Measurements from ENCODE around the gene GALNT6. TPM values are rescaled to one million over a fixed set of nuclear protein-coding genes. Genes with fewer than 3 reads are reported as not detected.

Gene GALNT6
- total RNA-seq, 4 donors from 2014 or later, result 1.3 to 16.4 (median 4.7) TPM

GRCh38 chr12:51361161-51362016, 29.8 kb downstream of the GALNT6 start:
- intact Hi-C loops (cut with DNase I; ENCODE audit: low total_unique reads), result no loop called here
- TF ChIP-seq CTCF (IDR thresholded peaks at IDR 0.05), result no peak
- no peak for TF ChIP-seq POLR2A (IDR thresholded peaks at IDR 0.05)
- 93 to 95% methylated on average over 8 of the region's 8 CpGs for WGBS, 2 donors
- H3K4me3 ChIP-seq (ENCODE audit: low read depth, poor library complexity, severe bottlenecking), result no peak overlapping the region
- no peak for DNase-seq (ENCODE audit: low spot score in 2 of 2)

GRCh38 chr12:51360315-51360714, 30.9 kb downstream of the GALNT6 start:
- DNase-seq (ENCODE audit: low spot score in 2 of 2), result no peak
- TF ChIP-seq CTCF (IDR thresholded peaks at IDR 0.05), result no peak
- TF ChIP-seq POLR2A (IDR thresholded peaks at IDR 0.05), result no peak
- intact Hi-C loops (cut with DNase I; ENCODE audit: low total_unique reads), result no loop called here
- 91 to 97% methylated on average over 2 of the region's 2 CpGs for WGBS, 2 donors
- H3K4me3 ChIP-seq (ENCODE audit: low read depth, poor library complexity, severe bottlenecking), result no peak overlapping the region

- intact Hi-C loops (cut with DNase I; ENCODE audit: low total_unique reads), result no loop called here
- TF ChIP-seq POLR2A (IDR thresholded peaks at IDR 0.05) (no peak), CTCF (IDR thresholded peaks at IDR 0.05) (no peak)
- no peak for DNase-seq (ENCODE audit: low spot score in 2 of 2)
- no peak overlapping the region for H3K4me3 ChIP-seq (ENCODE audit: low read depth, poor library complexity, severe bottlenecking)
- 75 to 84% methylated on average over 4 of the region's 4 CpGs for WGBS, 2 donors
Observed at GRCh38 chr12:51359851-51360250, 31.4 kb downstream of the GALNT6 start.

GRCh38 chr12:51358496-51358895, 32.7 kb downstream of the GALNT6 start:
- no peak overlapping the region for H3K4me3 ChIP-seq (ENCODE audit: low read depth, poor library complexity, severe bottlenecking)
- TF ChIP-seq CTCF (IDR thresholded peaks at IDR 0.05) (no peak), POLR2A (IDR thresholded peaks at IDR 0.05) (no peak)
- intact Hi-C loops (cut with DNase I; ENCODE audit: low total_unique reads), result no loop called here
- 95 to 96% methylated on average over 8 of the region's 8 CpGs for WGBS, 2 donors
- DNase-seq (ENCODE audit: low spot score in 2 of 2), result no peak

- no peak for TF ChIP-seq CTCF (IDR thresholded peaks at IDR 0.05)
- TF ChIP-seq POLR2A (IDR thresholded peaks at IDR 0.05), result no peak
- intact Hi-C loops (cut with DNase I; ENCODE audit: low total_unique reads), result no loop called here
- no peak for DNase-seq (ENCODE audit: low spot score in 2 of 2)
- H3K4me3 ChIP-seq (ENCODE audit: low read depth, poor library complexity, severe bottlenecking), result no peak overlapping the region
- WGBS, 2 donors, result 82 to 83% methylated on average over 10 of the region's 10 CpGs
Observed at GRCh38 chr12:51357374-51358047, 33.7 kb downstream of the GALNT6 start.

Data from lower leg skin (tissue), 4 donors.